HG02763 (cell line): ENCODE results near the gene STX10.
A peak's percentile ranks its signal among the peaks of the same experiment; 100 is the strongest.

Experiments used
- ATAC-seq: cut with Tn5 transposase; IDR thresholded peaks from one replicate; pipeline ENCODE4 v1.9.1; 2021; ENCODE audit warnings: mild to moderate bottlenecking, moderate library complexity; ENCODE audit not compliant: unreplicated experiment

The STX10 gene

GRCh38 chr19:13121551-13122274 lies 28.5 kb downstream of the STX10 start:
- no peak for ATAC-seq

- ATAC-seq = no peak
Measured at GRCh38 chr19:13120817-13121216, 29.4 kb downstream of the STX10 start.

DNA sequence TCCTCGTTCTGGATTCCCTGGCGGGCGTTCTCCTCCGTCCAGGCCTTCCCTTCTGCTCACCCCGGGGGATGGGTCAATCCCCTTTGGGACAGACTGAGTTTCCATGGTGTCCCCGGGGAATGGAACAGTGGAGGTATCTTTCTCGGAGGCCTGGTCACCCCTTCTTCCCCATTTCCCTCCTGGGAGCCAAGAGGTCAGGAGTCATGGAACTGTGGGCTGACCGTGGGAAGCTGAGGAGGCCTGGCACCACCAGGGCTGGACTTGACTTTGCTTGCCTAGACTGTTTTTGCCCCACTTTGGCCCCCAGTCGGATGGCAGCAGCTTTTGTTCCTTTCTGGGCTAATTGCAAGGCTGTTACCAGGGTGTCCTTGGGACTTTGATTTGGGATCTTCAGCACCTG lies 30.1 kb downstream of the STX10 start:
- ATAC-seq = no peak

- no peak for ATAC-seq
Measured at GRCh38 chr19:13119627-13120026, 30.5 kb downstream of the STX10 start.

- ATAC-seq = no peak
Measured at GRCh38 chr19:13118424-13119193, 31.6 kb downstream of the STX10 start.

GRCh38 chr19:13117772-13118423 lies 32.3 kb downstream of the STX10 start, which contains the start of gene NACC1:
Gene NACC1 (plus strand): TSS chr19:13118264. CDS start chr19:13135208, 16,944 bp downstream.
- ATAC-seq = peak; percentile 53

DNA sequence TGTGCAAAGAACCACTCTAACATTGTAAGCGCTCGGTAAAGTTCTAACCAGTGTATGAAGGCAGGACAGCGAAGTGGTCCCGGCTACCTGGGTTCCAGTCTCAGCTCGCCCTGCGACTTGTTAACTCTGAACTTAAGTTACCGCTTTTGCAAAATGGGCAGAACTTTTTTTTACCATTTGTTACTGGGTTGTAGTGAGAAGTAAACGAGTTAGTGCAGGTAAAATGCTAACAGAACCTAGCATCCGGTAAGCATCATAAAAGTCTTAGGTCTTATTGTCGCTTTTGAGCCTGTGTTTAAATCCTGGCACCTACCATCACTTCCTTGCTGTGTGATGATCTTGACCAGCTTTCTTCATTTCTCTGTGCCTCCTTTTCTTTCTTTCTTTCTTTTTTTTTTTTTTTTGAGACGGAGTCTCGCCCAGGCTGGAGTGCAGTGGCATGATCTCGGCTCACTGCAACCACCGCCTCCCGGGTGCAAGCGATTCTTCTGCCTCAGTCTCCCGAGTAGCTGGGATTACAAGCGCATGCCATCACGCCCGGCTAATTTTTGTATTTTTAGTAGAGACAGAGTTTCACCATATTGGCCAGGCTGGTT lies 32.9 kb downstream of the STX10 start:
- ATAC-seq = no peak

- ATAC-seq = peak; percentile 41
Measured at GRCh38 chr19:13116282-13117175, 33.6 kb downstream of the STX10 start, which contains the start of gene TRMT1. Gene TRMT1 (minus strand): TSS chr19:13116740. CDS start chr19:13116399, 341 bp downstream.

DNA sequence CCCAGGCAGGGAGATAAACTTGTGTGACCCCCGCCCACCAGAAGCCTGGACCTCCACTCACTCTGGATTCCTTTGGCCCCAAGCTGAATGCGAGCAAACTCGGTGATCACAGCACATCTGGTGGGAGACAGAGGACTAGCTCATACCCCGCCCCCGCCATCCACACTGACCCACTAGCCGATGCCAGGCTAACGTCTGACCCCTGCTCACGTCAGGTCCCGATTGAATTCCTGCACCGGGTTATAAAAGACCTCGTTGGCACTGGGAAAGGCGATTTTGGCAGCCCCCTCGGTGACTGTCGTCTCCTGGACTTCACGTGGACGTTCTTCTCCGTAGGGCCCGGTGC lies 34.3 kb downstream of the STX10 start:
- ATAC-seq = no peak

- no peak for ATAC-seq
Measured at GRCh38 chr19:13112555-13112954, 37.6 kb downstream of the STX10 start.

DNA sequence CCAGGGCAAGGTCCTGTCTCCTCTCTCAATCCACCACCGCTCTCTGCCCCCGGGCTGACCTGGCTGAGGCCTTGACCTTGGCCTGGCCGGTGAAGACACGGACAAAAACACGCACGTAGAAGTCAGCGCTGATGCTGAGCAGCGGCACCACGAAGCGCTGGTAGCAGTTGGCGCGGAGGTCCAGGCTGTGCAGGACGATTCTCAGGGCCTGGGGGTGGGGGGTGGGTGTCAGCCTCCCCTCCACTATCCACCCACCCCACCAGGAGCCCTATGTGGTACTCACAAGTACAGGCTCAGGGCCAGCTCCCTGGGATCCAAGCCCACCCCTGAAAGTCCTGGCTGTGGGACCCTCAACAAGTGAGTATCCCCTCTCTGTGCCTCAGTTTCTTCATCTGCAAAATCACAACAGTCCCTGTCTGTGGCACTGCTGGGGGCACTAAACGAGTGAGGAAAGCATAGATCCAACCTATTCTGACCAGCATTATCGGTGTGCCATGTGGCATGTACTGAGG lies 40.0 kb downstream of the STX10 start:
- no peak for ATAC-seq

DNA sequence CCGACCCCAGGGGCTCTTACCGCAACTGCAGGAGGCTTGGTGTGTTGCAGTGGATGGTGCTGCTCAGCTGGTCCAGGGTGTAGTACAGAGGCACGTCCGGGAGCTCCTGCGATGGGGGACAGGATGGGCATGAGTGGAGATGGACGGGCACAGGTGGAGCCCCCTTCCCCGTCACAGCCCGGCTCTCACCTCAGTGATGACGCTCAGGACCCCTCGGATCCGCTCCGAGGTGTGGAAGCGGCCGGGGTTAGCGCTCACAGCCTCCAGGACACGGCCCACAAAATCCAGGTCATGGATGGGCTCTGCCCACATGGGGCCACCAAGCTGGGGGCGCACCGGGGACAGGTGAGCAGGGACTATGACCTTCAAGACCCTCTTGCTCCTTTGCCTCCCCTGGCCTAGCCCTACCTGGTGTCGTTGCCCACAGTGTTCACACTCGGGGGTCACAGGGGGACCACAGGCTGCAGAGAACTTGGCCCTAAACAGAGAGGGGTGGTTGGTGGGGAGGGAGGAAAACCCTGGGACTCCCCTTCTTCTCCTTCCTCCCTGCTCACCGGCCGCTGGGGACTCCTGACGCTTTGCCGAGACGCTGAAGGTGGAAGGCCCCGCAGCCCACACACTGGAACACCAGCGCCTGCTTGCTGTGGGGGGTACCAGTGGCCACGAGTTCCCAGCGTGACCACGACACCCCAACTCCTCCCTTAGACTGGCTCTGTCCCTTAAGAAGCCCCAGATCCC lies 40.6 kb downstream of the STX10 start:
- no peak for ATAC-seq

- ATAC-seq = peak; percentile 3
Measured at GRCh38 chr19:13104848-13105711, 45.1 kb downstream of the STX10 start.

DNA sequence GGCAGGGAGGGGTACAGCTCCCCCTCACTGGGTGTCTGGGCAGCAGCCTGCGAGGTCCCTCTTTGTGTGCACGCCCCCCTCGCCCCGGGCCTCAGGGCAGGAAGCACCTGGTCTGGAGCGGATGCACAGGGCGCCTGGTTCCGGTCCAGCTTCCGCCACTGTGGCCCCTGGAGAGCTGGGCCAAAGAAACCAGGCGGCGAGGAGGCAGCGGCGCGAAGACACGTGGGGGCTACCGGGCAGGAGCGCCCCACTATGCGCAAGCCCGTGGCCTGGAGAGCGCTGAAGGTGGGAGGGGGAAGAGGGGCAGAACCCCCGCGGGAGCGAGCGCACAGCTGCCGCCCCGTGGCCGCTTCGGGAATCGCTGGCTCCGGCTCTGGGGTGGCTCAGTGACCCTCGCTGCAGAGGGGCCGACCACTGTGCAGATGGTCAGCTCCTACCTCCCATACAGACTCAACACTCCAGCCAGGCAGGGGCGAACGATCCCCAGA lies 45.8 kb downstream of the STX10 start:
- peak; percentile 42 for ATAC-seq

DNA sequence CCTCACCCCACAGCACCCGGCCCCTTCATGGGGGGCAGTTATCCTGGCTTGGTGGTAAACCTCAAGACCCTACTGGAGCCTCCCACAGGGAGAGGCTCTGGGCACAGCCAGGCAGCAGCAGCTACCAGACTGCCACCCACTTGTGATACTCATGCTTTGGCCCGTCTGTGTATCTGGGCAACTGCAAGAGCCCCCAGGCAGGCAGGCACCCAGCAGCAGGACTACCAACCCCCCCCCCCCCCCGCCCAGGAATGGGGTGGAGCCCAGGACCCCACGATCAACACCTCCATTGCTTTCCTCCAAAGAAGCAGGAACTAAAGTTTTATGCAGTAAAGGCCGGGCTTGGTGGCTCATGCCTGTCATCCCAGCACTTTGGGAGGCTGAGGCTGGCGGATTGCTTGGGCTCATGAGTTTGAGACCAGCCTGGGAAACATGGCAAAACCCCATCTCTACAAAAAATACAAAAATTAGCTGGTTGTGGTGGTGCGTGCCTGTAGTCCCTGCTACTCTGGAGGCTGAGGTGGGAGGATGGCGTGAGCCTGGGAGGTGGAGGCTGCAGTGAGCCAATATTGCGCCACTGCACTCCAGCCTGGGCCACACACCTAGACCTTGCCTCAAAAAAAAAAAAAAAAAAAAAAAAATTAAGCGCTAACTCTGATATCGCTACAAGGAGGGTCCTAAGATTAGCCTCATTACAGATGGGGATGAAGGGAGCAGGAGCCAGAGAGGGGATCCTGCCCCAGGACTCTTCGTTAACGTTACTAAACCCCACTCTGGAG lies 46.4 kb downstream of the STX10 start:
- no peak for ATAC-seq

DNA sequence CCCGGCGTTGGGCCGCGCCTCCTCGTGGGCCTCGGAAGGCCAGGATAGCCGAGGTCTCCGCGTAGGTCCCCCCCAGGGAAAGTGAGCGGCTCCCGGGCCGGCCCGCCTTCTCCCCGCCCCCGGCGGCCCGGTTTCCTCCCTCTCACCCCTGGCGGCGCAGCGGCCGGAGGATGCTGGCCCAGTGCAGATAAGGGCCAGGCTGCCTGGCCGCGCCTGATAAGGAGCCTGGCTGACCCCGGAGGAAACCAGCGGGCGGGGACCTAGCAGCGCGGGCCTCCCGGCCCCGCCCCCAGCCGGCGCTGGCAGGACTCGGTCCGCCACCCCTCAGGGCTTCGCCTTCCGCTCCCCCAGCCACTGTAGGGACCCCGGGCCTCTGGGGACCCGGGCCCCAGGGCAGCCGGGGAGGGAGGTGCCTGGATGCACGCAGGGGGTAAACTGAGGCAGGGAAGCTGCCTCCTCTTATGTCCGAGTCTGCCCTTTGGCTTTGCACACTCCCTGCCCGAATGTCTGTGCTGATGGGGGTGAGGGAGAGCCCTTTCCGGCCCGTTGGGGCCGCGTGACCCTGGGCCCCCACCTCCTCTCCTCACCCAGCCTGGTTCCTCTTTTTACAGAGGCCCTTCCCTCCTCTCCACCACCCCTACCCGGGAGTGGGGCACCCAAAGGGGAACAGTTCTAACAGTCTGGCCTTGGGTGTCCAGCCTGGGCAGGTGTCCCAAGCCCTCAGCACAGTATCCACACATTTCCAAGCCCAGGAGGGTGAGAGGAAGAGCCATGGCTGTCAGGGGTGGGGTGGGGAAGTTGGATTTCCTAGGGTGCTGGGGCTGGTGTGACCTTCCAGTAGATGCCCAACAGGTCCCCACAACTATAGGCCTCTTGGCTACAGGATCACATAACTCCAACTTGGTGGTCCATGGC lies 47.3 kb downstream of the STX10 start, which contains the start of gene LYL1:
Gene LYL1, minus strand, starts transcription at position 193 of the 915 bp plus-strand sequence. CDS start 1,687 bp downstream, outside the sequence.
- ATAC-seq = peak; percentile 36

DNA sequence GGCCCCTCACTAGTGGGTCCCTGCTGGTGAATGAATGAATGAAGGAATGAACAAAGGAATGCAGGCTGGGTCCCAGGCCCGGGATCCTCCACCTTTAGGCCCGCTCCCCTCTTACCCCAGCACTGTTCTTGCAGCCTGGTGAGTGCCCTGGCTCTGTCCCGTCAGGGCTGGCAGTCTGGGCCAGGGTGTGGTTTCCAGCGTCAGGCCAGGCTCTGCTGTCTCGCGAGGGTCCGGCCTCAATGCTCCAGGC lies 47.8 kb downstream of the STX10 start:
- no peak for ATAC-seq
